GM23338 (cell line): ENCODE results near the gene MDGA2.

Experiments used
- CTCF ChIP-seq, 2 experiments: fragments of 200-600 bp in 1 of 2; sonication (generic) in 1 of 2; conservative IDR thresholded peaks; 2 replicates each; pipeline versions ENCODE4 v1.5.1 to v1.6.1; 2016 to 2017; ENCODE audit warnings: antibody characterized with exemption in 2 of 2, low read depth in 2 of 2, mild to moderate bottlenecking in 2 of 2, moderate library complexity in 1 of 2
- ETS1 ChIP-seq: IDR thresholded peaks from 2 replicates; pipeline ENCODE4 v1.6.1; 2016; ENCODE audit warnings: antibody characterized with exemption
- EZH2 ChIP-seq: fragments of 200-600 bp; sonication (generic); IDR thresholded peaks from one replicate; pipeline ENCODE4 v1.8.0; 2017; ENCODE audit warnings: antibody characterized with exemption, mild to moderate bottlenecking, low read depth; ENCODE audit not compliant: unreplicated experiment
- POLR2AphosphoS5 ChIP-seq: IDR thresholded peaks from 2 replicates; pipeline ENCODE4 v1.6.1; 2016; ENCODE audit warnings: antibody characterized with exemption, low read depth
- REST ChIP-seq: IDR thresholded peaks from one replicate; pipeline ENCODE4 v1.6.1; 2018; ENCODE audit warnings: antibody characterized with exemption; ENCODE audit not compliant: unreplicated experiment
- ZNF462 ChIP-seq: fragments of 250-450 bp; sonication (Bioruptor Pico); IDR thresholded peaks from 2 replicates; pipeline ENCODE4 v1.5.0; 2020; ENCODE audit warnings: mild to moderate bottlenecking, moderate library complexity

- TF ChIP-seq CTCF (conservative IDR thresholded peaks at IDR 0.05; ENCODE audit: low read depth in 2 of 2) (no peak), ETS1 (no peak), POLR2AphosphoS5 (no peak), EZH2 (no peak), ZNF462 (CRISPR knock-in tag) (no peak), REST (no peak)
These were observed 834.3 kb downstream of the MDGA2 start for GRCh38 chr14:46840944-46841720.
